OCI-LY7 (cell line): Measurements from ENCODE around the gene NME9.

ENCODE experiments used
- EZH2phosphoT487 ChIP-seq: fragments of 200-600 bp; sonication (generic); IDR thresholded peaks from 2 replicates; pipeline ENCODE4 v1.6.1; 2018; ENCODE audit warnings: low read depth, borderline replicate concordance, mild to moderate bottlenecking, mixed run types, antibody characterized with exemption, low read length, moderate library complexity, mixed read lengths
- TF ChIP-seq, protein P1 (sequence below): fragments of 200-600 bp; sonication (generic); conservative IDR thresholded peaks from 2 replicates; pipeline ENCODE4 v1.5.1; 2014; ENCODE audit warnings: mild to moderate bottlenecking, antibody characterized with exemption, low read length, moderate library complexity, mixed read lengths

DNA sequence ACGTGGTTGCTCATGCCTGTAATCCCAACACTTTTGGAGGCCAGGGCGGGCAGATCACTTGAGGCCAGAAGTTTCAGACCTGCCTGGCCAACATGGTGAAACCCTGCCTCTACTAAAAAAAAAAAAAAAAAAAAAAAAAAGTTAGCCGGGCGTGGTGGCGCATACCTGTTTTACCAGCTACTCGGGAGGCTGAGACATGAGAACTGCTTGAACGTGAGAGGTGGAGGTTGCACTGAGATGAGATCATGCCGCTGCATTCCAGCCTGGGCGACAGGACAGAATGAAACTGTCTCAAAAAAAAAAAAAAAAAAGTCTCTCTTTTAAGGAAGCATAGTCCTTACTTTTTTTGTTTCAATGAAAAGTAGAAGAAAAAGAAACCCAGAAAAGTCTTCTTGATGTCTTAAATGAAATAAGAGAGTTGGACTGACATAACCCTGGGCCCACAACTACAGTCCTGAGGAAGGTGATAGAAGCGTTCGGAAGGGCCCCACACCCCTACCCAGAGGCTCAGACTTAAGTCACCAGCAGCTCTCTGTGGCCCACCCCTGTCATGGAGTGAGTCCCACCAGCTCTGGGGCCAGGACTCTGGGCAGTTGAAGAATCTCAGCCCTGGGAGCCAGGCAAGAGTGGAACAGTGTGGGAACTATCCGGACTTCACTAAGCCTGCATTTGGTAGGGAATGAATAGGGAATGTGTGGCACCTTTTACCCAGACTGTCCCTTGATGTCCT, 2.6 kb downstream of the NME9 start:
- TF ChIP-seq, protein P1, sequence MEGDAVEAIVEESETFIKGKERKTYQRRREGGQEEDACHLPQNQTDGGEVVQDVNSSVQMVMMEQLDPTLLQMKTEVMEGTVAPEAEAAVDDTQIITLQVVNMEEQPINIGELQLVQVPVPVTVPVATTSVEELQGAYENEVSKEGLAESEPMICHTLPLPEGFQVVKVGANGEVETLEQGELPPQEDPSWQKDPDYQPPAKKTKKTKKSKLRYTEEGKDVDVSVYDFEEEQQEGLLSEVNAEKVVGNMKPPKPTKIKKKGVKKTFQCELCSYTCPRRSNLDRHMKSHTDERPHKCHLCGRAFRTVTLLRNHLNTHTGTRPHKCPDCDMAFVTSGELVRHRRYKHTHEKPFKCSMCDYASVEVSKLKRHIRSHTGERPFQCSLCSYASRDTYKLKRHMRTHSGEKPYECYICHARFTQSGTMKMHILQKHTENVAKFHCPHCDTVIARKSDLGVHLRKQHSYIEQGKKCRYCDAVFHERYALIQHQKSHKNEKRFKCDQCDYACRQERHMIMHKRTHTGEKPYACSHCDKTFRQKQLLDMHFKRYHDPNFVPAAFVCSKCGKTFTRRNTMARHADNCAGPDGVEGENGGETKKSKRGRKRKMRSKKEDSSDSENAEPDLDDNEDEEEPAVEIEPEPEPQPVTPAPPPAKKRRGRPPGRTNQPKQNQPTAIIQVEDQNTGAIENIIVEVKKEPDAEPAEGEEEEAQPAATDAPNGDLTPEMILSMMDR = no peak
- TF ChIP-seq EZH2phosphoT487 = no peak
